ENCODE measurements around the gene AP5B1.

DNA sequence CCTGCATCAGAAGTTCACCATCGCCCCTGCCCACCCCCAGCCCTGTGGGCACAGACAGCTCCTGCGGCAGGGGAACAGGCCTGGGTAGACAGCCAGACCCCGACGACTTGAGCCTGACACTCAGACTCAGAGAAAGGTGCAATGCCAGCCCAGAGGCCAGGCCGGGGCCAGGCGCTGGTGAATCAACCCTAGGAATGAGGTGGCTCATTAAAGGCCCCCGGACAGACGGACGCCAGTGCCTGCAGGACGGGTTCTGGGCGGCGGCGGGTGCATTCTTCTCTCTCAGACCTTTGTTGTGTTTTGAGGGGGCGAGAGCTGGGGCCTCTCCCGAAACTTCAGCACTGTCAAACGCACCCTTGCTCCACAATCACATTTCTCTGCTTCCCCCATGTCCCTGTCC lies 11.7 kb upstream of the AP5B1 start:
- TF ChIP-seq EZH2 (IDR thresholded peaks at IDR 0.05; ENCODE audit: borderline replicate concordance, low read length) (no peak), CTCF (IDR thresholded peaks at IDR 0.05; ENCODE audit: low read length) (no peak)

Measured in OCI-LY1 (cell line).